CD4-positive, alpha-beta T cell (primary cell): ENCODE data around the gene MORN3. TPM values are rescaled to one million over a fixed set of nuclear protein-coding genes. Genes with fewer than 3 reads are reported as not detected.

Experiments
- ATAC-seq: fragments of 200-7000 bp; cut with Tn5 transposase; one replicate; pipeline ENCODE4 v1.10.0; 2022; ENCODE audit warnings: mild to moderate bottlenecking; ENCODE audit not compliant: poor library complexity
- CTCF ChIA-PET: fragments of 350-600 bp; sonication (Branson Sonifier 250); formaldehyde crosslinking; loops from one replicate; lab custom pipeline; 2021; ENCODE audit warnings: antibody characterized with exemption, inconsistent platforms; lab: Charles Lee
- POLR2A ChIA-PET: fragments of 350-600 bp; sonication (Branson Sonifier 250); formaldehyde crosslinking; loops from one replicate; lab custom pipeline; 2021; ENCODE audit warnings: antibody characterized with exemption, inconsistent platforms; lab: Charles Lee
- DNase-seq, 14 experiments: peaks; one replicate each; pipeline ENCODE4 v3.0.0-alpha.2; 2013 to 2020; ENCODE audit warnings: mixed read lengths in 2 of 14
- H3K27ac ChIP-seq, 2 donors: one replicate each; pipeline versions ENCODE4 v1.5.1 to v1.7.0; 2013; ENCODE audit warnings: low read length in 2 of 2, low read depth in 1 of 2, mild to moderate bottlenecking in 1 of 2
- H3K27me3 ChIP-seq, 2 experiments: 1 replicate in 1 of 2; 2 replicates in 1 of 2; pipeline versions ENCODE4 v1.6.1 to v1.7.0; 2013; ENCODE audit warnings: low read length in 2 of 2, control low read depth in 1 of 2, mild to moderate bottlenecking in 1 of 2, moderate library complexity in 1 of 2; ENCODE audit not compliant: insufficient read depth in 2 of 2, control insufficient read depth in 1 of 2
- H3K36me3 ChIP-seq: one replicate; pipeline ENCODE4 v1.6.1; 2013; ENCODE audit warnings: low read length, control low read depth; ENCODE audit not compliant: insufficient read depth
- H3K4me1 ChIP-seq: one replicate; pipeline ENCODE4 v1.6.1; 2013; ENCODE audit warnings: low read length, control low read depth; ENCODE audit not compliant: insufficient read depth
- H3K4me3 ChIP-seq: one replicate; pipeline ENCODE4 v1.5.1; 2013; ENCODE audit warnings: mild to moderate bottlenecking, low read length, moderate library complexity
- H3K9me3 ChIP-seq, 2 experiments: 1 replicate in 1 of 2; 2 replicates in 1 of 2; pipeline versions ENCODE4 v1.6.1 to v1.7.0; 2013; ENCODE audit warnings: low read length in 2 of 2, mild to moderate bottlenecking in 2 of 2, control low read depth in 1 of 2, moderate library complexity in 1 of 2; ENCODE audit not compliant: control insufficient read depth in 1 of 2, insufficient read depth in 1 of 2
- H3K27ac Mint-ChIP-seq: one replicate; pipeline ENCODE4 v1.8.0; 2020; ENCODE audit warnings: mixed read lengths
- H3K27me3 Mint-ChIP-seq: one replicate; pipeline ENCODE4 v1.8.0; 2021; ENCODE audit warnings: mixed read lengths
- H3K36me3 Mint-ChIP-seq: one replicate; pipeline ENCODE4 v1.8.0; 2021; ENCODE audit warnings: low read depth, mixed read lengths
- H3K4me1 Mint-ChIP-seq: one replicate; pipeline ENCODE4 v1.8.0; 2021; ENCODE audit warnings: low read depth, mixed read lengths
- H3K4me3 Mint-ChIP-seq: one replicate; pipeline ENCODE4 v1.8.0; 2020; ENCODE audit warnings: mild to moderate bottlenecking, mixed read lengths
- H3K9me3 Mint-ChIP-seq: one replicate; pipeline ENCODE4 v1.8.0; 2020; ENCODE audit warnings: mixed read lengths
- CTCF ChIP-seq: fragments of 200-600 bp; IDR thresholded peaks from one replicate; pipeline ENCODE4 v1.8.0; 2022; ENCODE audit warnings: antibody characterized with exemption, mild to moderate bottlenecking
- intact Hi-C, 2 experiments: fragments of 100-400 bp; cut with DNase I in 1 of 2; cut with micrococcal nuclease in 1 of 2; formaldehyde crosslinking; loops; one replicate each; pipeline versions ENCODE4 v1.15.1 to v1.9.0; 2023 to 2025; cut with DNase I, micrococcal nuclease
- total RNA-seq, 174 experiments: library from RNA in 2 of 174; stranded (reverse) in 2 of 174; gene quantifications; one replicate each; pipeline ENCODE4 v1.2.3 and lab custom pipeline; 2021 to 2026

MORN3 gene
- total RNA-seq, 2 experiments from 2014 or later: 9.8 to 11.9 TPM

- no peak for DNase-seq
- POLR2A ChIA-PET: interaction anchor here (1.1 kb wide), 1 partner anchor 8 kb away, joined by 3 read pairs; no protein-coding TSS in a partner anchor
- no peak overlapping the region for H3K27ac ChIP-seq
- no peaks in the 10 kb centered on the region for H3K27me3 ChIP-seq
- H3K4me1 Mint-ChIP-seq: peaks cover 5% of the 10 kb centered on the region
- no peak overlapping the region for H3K27ac Mint-ChIP-seq
- no peaks in the 10 kb centered on the region for H3K9me3 ChIP-seq
- CTCF ChIA-PET: no interaction called here
- H3K27me3 Mint-ChIP-seq: no peaks in the 10 kb centered on the region
- intact Hi-C loops: no loop called here
- H3K4me3 Mint-ChIP-seq: no peak overlapping the region
- no peak for ATAC-seq
- TF ChIP-seq CTCF: no peak
- no peaks in the 10 kb centered on the region for H3K9me3 Mint-ChIP-seq
- no peaks in the 10 kb centered on the region for H3K36me3 ChIP-seq
- H3K4me1 ChIP-seq: peaks cover 3% of the 10 kb centered on the region
- H3K4me3 ChIP-seq: no peak overlapping the region
- no peaks in the 10 kb centered on the region for H3K36me3 Mint-ChIP-seq
Measured at GRCh38 chr12:121608301-121608700, 61.2 kb downstream of the MORN3 start.

- Histone ChIP-seq H3K27ac (no peak overlapping the region), H3K36me3 (no peaks in the 10 kb centered on the region), H3K9me3 (no peaks in the 10 kb centered on the region), H3K4me3 (no peak overlapping the region), H3K27me3 (no peaks in the 10 kb centered on the region), H3K4me1 (no peaks in the 10 kb centered on the region)
- intact Hi-C loops: no loop called here
- Mint-ChIP-seq H3K4me3 (no peak overlapping the region), H3K9me3 (no peaks in the 10 kb centered on the region), H3K4me1 (peaks cover 9% of the 10 kb centered on the region), H3K36me3 (no peaks in the 10 kb centered on the region), H3K27ac (no peak overlapping the region), H3K27me3 (no peaks in the 10 kb centered on the region)
- ATAC-seq (no peak), DNase-seq (no peak)
- TF ChIP-seq CTCF: no peak
- CTCF ChIA-PET: no interaction called here
- POLR2A ChIA-PET: no interaction called here
Measured at GRCh38 chr12:121603581-121603980, 65.9 kb downstream of the MORN3 start.

DNA sequence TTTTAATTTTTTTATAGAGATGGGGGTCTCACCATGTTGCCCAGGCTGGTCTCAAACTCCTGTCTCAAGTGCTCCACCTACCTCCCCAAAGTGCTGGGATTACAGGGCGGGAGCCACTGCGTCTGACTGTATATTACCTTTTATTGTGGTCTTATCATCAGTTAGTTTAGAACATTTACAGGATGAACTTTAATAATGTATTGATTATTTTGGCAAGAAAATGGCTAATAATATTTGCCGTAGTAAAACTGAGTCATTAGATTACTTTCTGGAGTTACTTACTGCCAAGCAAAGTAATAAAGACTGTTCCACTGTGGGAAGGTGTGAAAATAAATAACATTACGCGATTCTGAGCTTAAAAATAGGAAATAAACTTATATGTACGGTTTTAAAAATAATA is 66.7 kb downstream of the MORN3 start:
- Histone ChIP-seq H3K4me3 (no peak overlapping the region), H3K36me3 (no peaks in the 10 kb centered on the region), H3K4me1 (no peaks in the 10 kb centered on the region), H3K27me3 (no peaks in the 10 kb centered on the region), H3K9me3 (no peaks in the 10 kb centered on the region), H3K27ac (no peak overlapping the region)
- DNase-seq: no peak
- H3K9me3 Mint-ChIP-seq: no peaks in the 10 kb centered on the region
- POLR2A ChIA-PET: interaction anchor here (1.0 kb wide), 1 partner anchor 12 kb away, joined by 3 read pairs; no protein-coding TSS in a partner anchor
- H3K36me3 Mint-ChIP-seq: no peaks in the 10 kb centered on the region
- TF ChIP-seq CTCF: no peak
- H3K4me1 Mint-ChIP-seq: peaks cover 8% of the 10 kb centered on the region
- no peak overlapping the region for H3K27ac Mint-ChIP-seq
- intact Hi-C loops: no loop called here
- CTCF ChIA-PET: no interaction called here
- no peak overlapping the region for H3K4me3 Mint-ChIP-seq
- no peaks in the 10 kb centered on the region for H3K27me3 Mint-ChIP-seq
- ATAC-seq: no peak
